HCEC 1CT (cell line): ENCODE data around the gene TMEM229B.

Experiments
- DNase-seq: peaks from one replicate; pipeline ENCODE4 v3.0.0-alpha.2; 2017

The TMEM229B gene

DNA sequence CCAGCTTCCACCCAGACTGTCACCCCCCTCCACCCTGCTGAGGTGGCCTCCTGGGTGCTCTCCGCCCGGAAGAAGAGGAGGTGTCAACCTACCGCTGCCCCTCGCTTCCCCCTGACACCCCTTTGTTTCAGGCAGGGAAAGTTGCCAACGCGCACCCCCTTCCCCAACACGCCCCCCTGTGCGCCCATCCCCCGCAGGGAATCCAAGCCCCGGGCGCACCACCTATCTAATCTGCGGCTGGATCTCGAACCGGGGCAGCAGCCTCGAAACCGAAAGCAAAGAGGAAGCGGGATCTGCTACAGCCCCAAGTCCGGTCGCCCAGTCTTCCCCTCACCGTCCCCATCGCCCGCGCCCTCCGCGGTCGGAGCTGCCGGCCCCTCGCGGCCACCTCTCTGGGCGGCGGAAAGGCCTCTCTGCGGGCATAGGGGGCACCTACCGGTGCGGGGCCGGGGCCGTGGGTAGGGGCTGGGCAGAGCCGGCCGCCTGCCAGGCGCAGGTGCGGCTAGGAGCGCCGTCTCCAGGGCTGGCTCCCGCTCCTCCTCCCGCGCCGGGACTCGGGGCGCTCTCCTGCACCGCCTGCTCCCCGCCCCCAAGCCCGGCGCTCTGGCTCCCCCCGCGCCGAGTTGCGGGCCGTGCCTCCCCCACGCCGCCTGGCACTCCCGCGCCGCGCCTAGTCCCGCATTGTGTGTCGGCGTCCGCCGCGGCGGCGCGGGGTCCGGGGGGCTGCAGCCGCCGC, 26.3 kb upstream of the TMEM229B start:
- DNase-seq = peak; percentile 17

GRCh38 chr14:67514203-67514607, 25.7 kb upstream of the TMEM229B start:
- DNase-seq = no peak

- no peak for DNase-seq
These were observed 25.1 kb upstream of the TMEM229B start for GRCh38 chr14:67513631-67514108.

DNA sequence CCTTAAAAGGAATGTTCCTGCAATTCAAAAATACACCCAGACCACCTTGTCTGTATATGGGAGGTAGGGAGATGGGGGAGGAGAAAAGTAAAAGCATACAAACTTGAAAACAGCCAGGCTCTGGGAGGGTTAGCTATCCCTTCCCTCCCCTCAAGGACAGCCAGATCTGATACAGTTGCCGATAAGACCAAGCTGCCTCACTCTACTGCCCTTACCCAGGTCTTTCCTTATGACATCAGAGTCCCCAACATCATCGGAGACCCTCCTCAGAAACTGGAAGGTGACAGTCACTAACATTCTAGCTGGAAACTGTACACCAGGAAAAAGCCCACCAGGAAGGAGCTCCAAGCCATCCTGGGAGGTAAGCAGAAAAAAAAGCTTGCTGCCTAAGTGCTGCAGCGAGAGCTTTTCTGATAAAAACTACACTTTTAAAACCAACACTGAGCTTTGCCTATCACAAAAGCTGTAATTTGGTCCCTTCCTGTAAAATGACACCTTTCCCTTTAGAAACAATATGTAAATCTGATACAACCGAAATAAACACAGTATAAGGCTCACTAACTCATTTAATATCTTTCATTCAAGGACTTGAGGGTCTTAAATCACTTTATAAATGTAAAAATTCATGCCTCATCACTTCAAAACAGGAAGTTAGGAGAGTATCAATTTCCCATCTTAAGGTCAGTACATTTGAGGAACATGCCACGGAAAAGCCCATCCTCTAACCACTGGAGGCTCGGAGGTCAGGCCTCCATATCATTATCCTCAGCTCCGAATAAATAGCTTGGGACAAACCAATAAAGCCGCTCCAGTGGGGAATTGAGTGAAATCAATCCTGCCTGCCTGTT, 24.2 kb upstream of the TMEM229B start:
- no peak for DNase-seq

GRCh38 chr14:67510836-67511235, 22.3 kb upstream of the TMEM229B start:
- peak; percentile 14 for DNase-seq

DNA sequence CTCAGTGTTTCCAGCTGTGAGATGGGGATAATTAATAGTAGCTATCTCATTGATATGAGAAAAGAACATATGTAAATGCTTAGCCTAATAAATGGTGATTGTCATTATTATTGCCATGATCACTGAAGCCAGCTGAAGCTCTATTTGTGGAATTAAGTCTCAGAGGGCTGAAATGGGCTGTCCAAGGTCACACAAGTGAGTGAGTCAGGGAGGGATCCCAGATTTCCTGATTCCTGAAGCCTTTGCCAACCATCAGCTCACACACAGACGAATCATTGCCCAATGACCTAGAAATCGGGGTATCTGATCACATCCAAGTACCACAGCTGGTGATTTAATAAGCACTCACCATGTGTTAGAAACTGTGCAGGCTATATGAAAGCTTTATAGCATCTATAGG, 21.6 kb upstream of the TMEM229B start:
- peak; percentile 73 for DNase-seq

DNA sequence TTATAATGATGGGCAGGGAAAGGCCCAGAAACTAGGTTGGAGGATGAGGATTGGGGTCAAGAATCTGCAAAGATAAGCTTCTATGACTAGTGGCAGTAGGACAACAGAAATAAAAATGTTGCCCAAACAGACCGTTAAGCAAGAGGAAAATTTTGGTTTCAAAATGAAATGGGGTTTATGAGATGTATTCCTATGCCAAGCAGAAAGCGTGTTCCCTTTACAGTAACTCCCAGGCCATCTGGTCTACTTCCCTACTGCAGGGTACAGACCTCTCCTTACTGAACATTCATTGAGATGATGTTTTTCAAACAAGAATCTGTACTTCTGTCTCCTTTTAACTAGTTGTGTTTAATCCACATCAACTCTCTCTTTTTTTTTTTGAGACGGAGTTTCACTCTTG, 20.4 kb upstream of the TMEM229B start:
- DNase-seq = no peak

- DNase-seq = no peak
These were observed 16.7 kb upstream of the TMEM229B start for GRCh38 chr14:67505254-67505653.

GRCh38 chr14:67503331-67503730, 14.8 kb upstream of the TMEM229B start:
- no peak for DNase-seq

DNA sequence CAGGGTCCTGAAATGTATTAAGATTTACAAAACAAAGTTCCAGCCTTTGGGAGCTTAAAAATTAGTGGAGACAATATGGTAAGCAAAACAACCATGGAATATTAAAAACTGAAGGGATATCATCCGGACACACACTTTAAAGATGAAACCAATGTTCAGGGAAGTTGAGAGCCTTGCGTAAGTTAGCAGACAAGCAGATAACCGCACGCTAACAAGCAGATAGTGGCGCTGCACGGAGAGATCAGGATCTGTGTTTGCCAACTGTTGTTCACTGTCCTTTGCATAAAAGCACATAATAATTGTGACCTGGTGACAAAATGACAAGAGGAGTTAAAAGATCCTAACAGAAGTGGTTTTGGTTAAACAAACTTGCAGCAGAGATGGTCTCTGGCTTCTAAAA, 14.3 kb upstream of the TMEM229B start:
- DNase-seq = no peak

DNA sequence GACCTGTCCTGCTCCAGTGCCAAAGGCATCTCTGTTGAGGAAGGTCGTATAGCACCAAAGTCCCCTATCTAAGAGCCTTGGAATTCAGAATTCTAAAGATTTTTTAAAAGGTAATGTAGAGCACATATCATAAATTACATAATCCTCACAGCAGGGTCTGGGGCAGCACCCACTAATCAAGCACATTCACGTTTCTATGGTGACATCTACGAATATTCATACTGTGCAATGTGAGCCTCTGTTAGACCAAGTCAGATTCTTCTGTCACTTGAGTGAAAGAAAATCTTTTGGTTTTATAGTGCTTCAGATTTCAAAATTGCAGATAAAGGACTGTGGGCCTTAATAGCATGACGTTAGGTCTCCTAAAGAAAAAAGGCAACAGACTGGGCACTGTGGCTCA, 13.1 kb upstream of the TMEM229B start:
- no peak for DNase-seq

DNA sequence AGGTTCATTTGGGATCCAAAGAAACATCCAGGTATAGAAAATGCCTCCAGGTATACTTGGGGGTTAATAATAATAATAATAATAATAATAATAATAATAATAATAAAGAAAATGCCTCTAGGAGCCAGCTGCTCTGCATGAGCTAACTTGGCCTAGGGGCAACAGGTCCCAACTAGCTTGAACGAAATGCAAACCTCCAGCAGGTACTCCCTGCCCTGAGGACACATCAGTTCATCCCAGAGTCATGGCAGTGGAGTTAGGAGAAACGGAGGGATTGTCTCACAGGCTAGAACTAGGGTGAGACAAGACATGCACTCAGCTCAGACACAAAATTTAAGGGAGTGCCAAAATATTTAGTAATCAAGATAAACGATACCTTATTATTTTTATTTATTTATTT, 12.5 kb upstream of the TMEM229B start:
- no peak for DNase-seq

- DNase-seq = no peak
These were observed 9.2 kb upstream of the TMEM229B start for GRCh38 chr14:67497716-67498115.

DNA sequence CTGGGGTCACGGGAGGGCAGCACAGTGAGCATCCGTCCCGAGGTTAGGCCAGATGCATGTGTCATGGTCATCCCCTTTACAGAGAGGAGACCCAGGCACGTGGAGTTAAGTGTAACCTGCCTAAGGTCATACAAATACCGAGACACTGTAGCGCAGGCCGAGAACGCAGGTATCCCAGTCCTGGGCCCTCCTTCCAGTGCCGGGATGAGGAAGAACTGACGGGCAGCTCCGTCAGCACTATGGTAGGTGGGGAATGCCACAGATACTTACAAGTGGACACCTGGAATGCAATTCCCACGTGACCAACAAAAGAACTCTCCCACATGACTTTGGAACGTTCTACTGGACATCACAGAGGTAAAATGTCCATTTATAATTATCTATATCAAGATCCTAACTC, 8.7 kb upstream of the TMEM229B start:
- DNase-seq = no peak

DNA sequence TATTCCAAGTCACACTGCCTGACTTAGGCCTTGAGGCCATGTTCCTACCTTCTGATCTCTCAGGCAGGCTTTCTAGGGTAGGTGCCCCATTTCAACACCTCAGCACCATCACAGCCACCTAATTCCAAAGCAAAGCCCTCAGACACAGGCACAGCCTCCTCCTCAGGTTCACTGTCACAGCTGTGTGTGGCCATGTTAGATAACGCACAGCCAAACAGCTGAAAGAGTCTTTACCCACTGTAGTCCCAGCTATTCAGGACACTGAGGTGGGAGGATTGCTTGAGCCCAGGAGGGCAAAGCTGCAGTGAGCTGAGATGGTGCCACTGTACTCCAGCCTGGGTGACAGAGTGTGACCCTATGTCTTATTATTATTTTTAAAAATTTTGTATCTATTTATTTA, 7.3 kb upstream of the TMEM229B start:
- no peak for DNase-seq

DNA sequence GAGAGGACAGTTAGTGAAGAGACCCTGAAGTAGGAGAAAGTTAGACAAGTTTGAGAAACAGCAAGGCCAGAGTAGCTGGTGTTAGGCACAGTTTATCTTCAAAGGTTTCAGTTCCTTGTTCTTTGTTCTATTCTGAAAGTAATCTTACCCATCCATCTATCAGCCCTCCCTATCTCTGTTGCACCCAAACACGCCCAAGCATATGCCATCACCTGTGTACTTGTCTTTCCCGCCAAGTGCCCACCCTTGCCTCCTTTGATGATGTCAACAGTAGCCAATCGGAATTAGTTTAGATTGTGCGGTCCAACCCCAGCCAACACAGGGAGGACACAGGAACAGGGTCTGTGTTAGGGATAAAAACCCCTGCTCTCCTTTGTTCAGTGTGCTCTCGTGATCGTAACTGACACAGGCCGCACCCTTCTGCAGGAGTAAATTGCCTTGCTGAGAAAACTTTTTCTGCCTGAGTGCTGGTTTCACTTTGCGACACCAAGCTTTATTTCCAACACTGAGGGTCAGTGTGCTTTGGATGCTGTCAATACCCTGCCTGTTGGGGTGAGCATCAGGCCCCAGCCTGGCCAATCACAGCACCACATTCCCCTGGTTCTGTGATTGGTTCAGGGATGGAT, 4.7 kb upstream of the TMEM229B start:
- no peak for DNase-seq

GRCh38 chr14:67492538-67492937, 4.0 kb upstream of the TMEM229B start:
- no peak for DNase-seq

DNA sequence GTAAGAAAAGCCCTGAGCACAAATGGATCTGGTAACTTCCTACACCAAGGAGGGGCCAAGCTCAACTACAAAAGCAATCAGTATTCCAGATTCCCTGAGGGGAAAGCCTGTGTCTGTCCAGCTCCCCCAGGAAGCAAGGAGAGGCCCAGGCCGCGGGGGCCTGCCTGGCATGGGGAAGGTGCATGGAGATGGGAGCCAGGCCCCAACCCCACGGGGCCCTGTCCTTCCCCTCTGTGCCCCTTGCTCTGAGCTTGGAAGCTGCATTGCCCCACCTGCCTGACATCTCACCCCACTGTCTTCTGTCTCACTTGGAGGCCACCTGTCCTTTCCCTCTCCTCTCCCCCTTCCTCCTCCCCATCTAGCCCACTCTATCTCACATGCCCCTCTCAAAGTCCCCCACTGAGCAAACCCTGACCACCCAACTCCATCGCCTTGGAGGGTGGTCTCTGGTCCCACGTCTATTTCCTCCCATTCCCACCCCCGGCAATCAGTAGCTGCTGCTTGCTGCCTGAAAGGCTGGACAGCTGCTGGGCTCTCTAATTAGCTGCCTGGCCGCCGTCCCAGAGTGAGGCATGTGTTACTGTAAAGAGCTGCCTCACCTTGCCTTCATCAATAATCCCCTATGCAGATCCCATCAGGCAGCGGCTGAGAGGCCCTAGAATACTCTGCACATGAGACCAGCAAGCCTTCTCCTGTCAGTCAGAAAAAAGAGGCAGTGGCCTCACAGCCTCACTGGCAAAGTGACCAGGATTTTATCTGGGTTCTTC, 3.4 kb upstream of the TMEM229B start:
- no peak for DNase-seq

DNA sequence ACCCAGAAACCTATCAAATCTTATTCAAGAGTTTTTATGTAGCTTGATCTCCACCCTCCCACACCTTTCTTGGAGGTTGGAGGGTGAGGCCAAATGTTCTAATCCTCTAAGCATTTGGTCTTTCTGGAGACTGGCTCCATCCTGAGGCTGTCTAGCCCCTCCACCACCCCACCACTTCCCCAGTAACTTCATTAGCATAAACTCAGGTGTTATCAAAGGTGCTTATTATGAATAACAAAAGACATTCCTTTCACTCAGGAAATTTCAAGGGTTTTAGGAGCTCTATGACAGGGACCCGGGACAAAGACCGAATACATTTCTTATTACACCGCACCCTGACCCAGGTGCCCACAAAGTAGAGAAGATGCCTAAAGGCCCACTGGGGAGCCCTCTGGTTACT, 2.8 kb upstream of the TMEM229B start:
- no peak for DNase-seq

DNA sequence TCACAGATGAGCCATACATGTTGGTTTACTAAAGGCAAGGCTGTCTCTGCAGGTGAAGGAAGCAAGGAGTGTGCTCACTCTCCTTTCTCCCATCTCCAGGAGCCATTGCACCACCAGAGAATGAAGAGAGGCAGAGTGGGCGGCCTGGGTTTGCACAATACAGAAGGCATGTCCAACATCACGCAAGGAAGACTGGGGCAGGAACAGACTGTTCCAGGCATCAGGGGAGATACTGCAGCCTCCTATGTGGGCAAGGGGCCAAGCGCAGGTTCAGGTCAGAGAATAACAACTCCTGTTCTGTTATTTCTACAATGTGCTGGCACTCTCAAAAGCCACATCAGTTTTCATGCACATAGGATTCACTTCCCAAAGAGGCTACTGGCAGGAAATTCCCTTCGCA, 1.7 kb upstream of the TMEM229B start:
- DNase-seq = no peak

GRCh38 chr14:67487332-67487731, 1.2 kb downstream of the TMEM229B start:
- DNase-seq = no peak

DNA sequence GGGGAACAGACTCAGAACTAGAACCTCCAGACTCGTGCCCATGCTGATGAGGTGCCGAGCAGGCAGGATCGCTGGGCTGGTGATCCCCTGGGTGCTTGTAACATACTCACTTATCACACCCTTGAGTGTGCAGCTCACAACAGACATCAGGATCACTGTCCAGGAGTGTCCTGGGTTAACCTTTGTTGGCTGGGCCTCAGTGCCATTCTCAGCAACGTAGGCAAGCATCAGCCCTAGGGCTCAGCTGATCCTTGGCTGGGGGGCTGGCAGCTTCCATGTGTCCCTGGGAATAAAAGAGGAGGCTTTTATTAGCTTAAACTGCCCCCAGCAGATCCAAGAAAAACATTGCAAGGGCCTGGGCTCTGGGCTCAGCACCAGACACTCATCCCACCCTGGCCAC, 1.6 kb downstream of the TMEM229B start:
- no peak for DNase-seq

DNA sequence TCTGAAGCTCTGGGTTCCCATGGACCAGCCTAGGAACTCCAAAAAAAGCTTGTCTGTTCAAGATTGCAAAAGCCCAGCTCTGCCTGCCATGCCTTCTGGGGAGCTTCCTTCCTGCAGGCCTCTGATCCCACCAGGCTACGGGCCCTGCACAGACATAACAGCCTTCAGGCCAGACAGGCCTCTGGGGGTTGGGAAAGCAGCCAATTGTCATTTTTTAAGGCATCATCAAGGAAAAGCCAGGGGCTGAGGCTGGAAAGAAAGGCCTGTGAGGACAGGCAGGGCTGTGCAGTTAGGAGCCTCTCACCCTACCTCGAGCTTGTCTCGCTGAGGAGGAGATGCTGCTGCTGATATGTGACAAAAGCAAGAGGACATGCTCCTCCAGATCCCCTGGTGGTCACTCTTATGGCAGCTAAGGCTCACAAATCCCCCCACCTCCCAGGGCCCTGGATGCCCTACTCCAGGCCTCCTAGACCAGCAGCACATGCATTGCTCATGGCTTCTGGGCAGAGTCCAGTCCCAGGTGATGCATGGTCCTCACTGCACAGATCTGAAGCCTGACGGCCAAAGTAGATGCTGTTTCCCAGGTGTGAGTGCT, 2.9 kb downstream of the TMEM229B start:
- no peak for DNase-seq
